ENCODE results near the gene TOP2A.

DNA sequence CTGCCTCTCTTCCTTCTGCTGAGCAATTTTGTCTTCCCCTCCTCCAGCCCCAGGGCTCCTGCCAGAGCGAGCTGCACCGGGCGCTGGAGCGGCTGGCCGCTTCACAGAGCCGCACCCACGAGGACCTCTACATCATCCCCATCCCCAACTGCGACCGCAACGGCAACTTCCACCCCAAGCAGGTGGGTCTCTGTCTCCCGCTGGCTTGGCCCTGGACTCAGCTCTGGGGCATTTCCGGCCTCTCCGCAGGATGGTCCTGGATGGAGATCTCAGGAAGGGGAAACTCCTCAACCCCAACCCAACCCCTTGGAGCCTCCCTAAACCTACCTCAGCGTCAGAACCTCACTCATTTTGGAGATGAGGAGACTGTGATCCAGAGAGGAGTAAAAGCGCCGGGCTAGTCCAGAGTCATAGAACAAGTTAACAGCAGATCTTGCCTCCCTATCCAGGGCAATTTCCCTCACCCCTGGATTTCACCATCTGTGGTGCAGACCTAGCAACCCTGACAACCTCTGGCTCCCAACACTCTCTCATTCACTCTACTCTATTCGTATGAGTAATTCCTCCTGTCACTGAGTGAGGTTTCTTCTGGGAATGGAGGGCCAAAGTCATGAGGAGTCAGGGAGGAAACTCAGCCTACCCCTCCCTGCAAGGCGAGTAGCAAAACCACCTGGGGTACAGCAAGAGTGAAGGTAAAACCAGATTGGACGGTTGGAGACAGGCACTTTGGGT, 36.4 kb upstream of the TOP2A start:
- TF ChIP-seq POLR2A (IDR thresholded peaks at IDR 0.05) = no peak
- TF ChIP-seq, protein P1, sequence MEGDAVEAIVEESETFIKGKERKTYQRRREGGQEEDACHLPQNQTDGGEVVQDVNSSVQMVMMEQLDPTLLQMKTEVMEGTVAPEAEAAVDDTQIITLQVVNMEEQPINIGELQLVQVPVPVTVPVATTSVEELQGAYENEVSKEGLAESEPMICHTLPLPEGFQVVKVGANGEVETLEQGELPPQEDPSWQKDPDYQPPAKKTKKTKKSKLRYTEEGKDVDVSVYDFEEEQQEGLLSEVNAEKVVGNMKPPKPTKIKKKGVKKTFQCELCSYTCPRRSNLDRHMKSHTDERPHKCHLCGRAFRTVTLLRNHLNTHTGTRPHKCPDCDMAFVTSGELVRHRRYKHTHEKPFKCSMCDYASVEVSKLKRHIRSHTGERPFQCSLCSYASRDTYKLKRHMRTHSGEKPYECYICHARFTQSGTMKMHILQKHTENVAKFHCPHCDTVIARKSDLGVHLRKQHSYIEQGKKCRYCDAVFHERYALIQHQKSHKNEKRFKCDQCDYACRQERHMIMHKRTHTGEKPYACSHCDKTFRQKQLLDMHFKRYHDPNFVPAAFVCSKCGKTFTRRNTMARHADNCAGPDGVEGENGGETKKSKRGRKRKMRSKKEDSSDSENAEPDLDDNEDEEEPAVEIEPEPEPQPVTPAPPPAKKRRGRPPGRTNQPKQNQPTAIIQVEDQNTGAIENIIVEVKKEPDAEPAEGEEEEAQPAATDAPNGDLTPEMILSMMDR (IDR thresholded peaks at IDR 0.05) = no peak
